GM19351 (cell line): Measurements from ENCODE around the gene IRAK4.

ENCODE experiments used
- ATAC-seq: cut with Tn5 transposase; IDR thresholded peaks from one replicate; pipeline ENCODE4 v1.9.1; 2021; ENCODE audit warnings: mild to moderate bottlenecking, moderate library complexity; ENCODE audit not compliant: unreplicated experiment

IRAK4 gene

GRCh38 chr12:43835656-43836474 lies 77.1 kb downstream of the IRAK4 start, which contains the start of gene TMEM117:
TMEM117 (plus strand) TSS chr12:43836081.
- peak; percentile 76 for ATAC-seq

- peak; percentile 33 for ATAC-seq
Measured at GRCh38 chr12:43836475-43836989, 77.8 kb downstream of the IRAK4 start.
